Activated naive CD4-positive, alpha-beta T cell treated with anti-CD3 and anti-CD28 coated beads, Interleukin-2, amount 50 U/mL, for 24 hours (primary cell): ENCODE data around the gene CAPZA2.
"Not testable (repeated sequence)": the region's sequence is repeated elsewhere in the genome, so short reads cannot be mapped to it uniquely, and the experiment has no call there.

Experiments
- H3K27ac Mint-ChIP-seq: one replicate; pipeline ENCODE4 v1.8.0; 2021; ENCODE audit warnings: mild to moderate bottlenecking, mixed read lengths
- H3K27me3 Mint-ChIP-seq: one replicate; pipeline ENCODE4 v1.8.0; 2021; ENCODE audit warnings: mixed read lengths
- H3K36me3 Mint-ChIP-seq: one replicate; pipeline ENCODE4 v1.8.0; 2021; ENCODE audit warnings: mixed read lengths
- H3K4me1 Mint-ChIP-seq: one replicate; pipeline ENCODE4 v1.8.0; 2021; ENCODE audit warnings: mixed read lengths
- H3K4me3 Mint-ChIP-seq: one replicate; pipeline ENCODE4 v1.8.0; 2021; ENCODE audit warnings: mild to moderate bottlenecking, mixed read lengths
- H3K9me3 Mint-ChIP-seq: one replicate; pipeline ENCODE4 v1.8.0; 2021; ENCODE audit warnings: mixed read lengths

Gene CAPZA2

DNA sequence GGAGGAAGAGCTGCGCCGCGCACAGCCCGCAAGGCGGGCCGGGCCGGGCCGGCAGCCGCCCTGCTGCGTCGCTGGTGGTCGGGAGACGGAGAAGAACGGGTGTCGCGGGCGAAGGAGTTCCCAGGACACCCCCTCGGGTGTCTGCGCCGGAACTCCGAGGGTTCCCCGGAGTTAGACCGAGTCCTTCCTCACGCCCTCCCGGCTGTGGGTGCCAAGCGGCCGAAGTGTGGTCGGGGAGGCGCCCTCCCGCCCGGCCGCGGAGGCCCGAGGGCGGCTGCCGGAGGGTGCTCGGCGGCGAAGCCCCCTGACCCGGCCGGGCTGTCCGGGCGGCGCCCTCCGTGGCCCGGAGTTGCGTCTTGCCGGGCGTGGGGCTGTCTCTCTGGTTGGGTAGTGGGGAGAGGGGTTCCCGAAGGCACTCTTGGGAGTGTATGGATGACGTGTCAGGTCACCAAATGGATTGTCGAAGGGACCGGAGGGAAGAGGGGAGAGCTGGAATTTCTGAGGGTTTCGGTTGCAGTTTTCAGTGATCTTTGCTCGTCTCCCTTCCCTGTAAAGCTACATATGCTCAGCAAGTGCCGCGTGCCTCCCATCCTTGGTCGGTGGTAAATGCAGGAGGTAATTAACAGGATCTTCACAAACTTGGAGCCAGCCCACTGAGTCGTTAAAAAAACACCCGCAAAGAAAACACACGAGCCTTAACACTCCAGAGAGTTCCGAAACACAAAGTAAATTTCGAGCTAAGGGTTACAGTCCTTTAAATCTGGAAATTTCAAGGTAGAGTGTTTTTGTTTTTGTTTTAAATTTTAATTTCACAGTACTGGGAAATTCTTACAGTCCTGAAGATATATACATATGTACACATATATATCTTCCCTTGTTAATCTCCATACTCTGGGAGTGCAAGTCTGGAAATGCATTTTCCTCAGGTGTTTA lies 91.8 kb downstream of the CAPZA2 start:
- H3K27me3 Mint-ChIP-seq, result no peaks in the 10 kb centered on the region
- H3K36me3 Mint-ChIP-seq, result no peaks in the 10 kb centered on the region
- peak overlapping the region; percentile 94 for H3K4me3 Mint-ChIP-seq
- no peaks in the 10 kb centered on the region for H3K9me3 Mint-ChIP-seq
- peak overlapping the region; percentile 80 for H3K27ac Mint-ChIP-seq
- peaks cover 18% of the 10 kb centered on the region for H3K4me1 Mint-ChIP-seq

DNA sequence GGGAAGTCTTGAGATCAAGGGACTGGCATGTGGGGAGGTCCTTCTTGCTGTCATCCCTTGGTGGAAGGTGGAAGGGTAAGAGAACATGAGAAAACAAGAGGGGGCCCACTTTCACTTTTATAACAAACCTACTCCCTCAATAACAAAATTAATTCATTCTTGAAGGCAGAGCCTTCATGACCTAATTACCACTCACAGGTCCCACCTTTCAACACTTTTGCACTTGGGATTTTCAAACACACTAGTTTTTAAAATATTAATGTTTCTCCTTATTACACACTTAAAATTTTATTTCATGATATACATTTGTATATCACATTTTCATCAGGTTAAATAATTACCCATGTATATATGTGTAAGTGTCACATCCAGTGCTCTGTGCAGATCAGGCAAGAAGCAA lies 93.0 kb downstream of the CAPZA2 start:
- Mint-ChIP-seq H3K27me3 (no peaks in the 10 kb centered on the region), H3K4me3 (peak overlapping the region; percentile 94), H3K36me3 (no peaks in the 10 kb centered on the region), H3K4me1 (peaks cover 18% of the 10 kb centered on the region), H3K9me3 (no peaks in the 10 kb centered on the region), H3K27ac (no peak overlapping the region)

DNA sequence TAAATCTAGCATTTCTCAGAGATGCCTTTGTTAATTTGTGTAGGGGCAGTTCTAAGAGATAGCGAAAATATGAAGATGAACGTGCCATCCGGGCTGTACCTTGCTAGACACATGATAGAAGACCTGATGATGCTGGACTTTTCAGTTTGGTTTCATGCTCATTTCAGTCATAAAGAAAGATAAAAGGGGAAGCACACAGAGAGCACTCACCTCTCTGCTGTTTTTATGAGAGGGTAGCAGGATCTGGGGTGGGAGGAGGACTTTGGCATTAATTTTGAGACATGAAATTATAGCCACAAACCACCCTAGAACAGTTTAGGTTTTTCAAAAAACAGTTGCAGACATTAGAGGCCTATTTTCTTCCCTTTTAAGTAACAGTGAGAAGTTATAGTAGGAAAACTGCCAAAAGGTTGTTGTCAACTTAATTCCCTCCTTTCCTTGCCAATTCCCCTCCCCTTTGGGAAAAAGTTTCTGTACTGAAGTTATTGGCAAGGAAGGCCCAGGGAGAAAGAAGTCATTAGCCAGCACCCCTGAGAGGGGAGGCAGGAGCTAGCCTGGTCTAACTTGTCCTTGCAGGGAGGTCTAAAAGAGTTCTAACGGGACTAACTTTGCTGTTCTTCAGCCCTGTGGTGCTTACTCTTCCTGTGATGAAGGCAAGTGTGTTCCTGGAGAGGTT lies 93.6 kb downstream of the CAPZA2 start:
- no peaks in the 10 kb centered on the region for H3K9me3 Mint-ChIP-seq

DNA sequence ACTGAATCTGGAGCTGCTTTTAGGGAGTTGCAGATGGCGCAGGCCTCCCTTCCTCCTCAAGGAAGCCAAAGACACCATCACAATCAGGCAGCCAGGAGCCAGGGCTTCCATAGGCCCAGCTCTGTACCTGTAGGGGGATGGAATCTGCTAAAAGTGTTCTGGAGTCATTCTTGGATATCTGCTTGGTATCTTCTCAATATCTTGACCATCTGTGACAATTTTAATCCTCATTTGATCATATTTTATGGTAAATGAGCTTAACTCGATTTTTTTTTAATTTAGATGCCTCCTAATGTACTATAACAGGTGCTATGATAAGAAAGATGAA lies 94.1 kb downstream of the CAPZA2 start:
- Mint-ChIP-seq H3K9me3 (no peaks in the 10 kb centered on the region), H3K36me3 (no peaks in the 10 kb centered on the region), H3K4me3 (no peak overlapping the region), H3K4me1 (peaks cover 18% of the 10 kb centered on the region), H3K27me3 (no peaks in the 10 kb centered on the region), H3K27ac (no peak overlapping the region)

More for the DNA sequence above, 93.6 kb downstream of the CAPZA2 start:
- Mint-ChIP-seq H3K27me3 (no peaks in the 10 kb centered on the region), H3K4me1 (peaks cover 18% of the 10 kb centered on the region), H3K4me3 (no peak overlapping the region), H3K27ac (no peak overlapping the region), H3K36me3 (no peaks in the 10 kb centered on the region)

DNA sequence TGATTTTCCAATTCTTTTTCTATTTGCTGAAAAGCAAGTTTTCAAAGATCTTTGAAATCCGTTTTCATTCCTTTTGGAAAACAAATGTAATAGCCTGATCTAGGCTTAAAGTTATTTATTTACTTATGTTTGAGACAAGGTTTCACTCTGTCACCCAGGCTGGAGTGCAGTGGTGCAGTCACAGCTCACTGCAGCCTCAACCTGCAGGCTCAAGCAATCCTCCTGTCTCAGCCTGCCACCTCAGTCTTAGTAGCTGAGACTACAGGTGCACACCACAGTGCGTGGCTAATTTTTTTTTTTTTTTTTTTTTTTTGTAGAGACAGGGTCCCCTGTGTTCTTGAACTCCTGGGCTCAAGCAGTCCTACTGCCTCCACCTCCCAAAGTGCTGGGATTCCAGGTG lies 95.5 kb downstream of the CAPZA2 start:
- Mint-ChIP-seq H3K27ac (no peak overlapping the region), H3K27me3 (no peaks in the 10 kb centered on the region), H3K9me3 (no peaks in the 10 kb centered on the region), H3K36me3 (peaks cover 1% of the 10 kb centered on the region), H3K4me3 (no peak overlapping the region), H3K4me1 (peaks cover 18% of the 10 kb centered on the region)

DNA sequence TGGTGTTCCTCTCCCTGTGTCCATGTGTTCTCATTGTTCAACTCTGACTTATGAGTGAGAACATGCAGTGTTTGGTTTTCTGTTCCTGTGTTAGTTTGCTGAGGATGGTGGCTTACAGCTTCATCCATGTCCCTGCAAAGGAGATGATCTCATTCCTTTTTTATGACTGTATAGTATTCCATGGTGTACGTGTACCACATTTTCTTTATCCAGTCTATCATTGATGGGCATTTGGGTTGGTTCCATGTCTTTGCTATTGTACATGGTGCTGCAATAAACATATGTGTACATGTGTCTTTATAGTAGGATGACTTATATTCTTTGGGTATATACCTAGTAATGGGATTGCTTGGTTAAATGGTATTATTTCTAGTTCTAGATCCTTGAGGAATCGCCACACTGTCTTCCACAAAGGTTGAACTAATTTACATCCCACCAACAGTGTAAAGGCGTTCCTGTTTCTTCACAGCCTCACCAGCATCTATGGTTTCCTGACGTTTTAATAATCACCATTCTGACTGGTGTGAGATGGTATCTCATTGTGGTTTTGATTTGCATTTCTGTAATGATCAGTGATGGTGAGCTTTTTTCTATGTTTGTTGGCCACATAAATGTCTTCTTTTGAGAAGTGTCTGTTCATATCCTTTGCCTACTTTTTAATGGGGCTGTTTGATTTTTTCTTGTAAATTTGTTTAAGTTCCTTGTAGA lies 99.7 kb downstream of the CAPZA2 start:
- not testable (repeated sequence) for H3K27me3 Mint-ChIP-seq, H3K27ac Mint-ChIP-seq, H3K4me1 Mint-ChIP-seq, H3K36me3 Mint-ChIP-seq, H3K4me3 Mint-ChIP-seq, H3K9me3 Mint-ChIP-seq

DNA sequence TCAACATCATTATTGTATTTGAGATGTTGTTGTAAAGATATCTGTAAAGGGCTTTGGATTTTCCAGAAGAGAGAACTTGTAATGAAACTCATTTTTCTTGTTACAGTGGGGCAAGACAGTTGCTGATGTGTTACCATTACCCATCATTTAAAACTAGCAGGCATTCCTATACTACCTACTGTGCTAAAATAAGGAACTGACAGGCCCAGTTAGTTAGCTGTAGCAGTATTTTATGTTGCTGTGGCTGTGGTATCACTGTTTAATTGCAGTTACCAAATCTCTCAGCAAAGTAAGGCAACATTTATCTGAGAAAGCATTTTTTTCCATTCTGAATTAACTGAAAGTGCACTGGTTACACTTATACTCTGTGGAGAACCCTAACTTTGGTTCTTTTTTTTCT lies 100.8 kb downstream of the CAPZA2 start:
- no peaks in the 10 kb centered on the region for H3K9me3 Mint-ChIP-seq
- H3K4me3 Mint-ChIP-seq, result no peak overlapping the region
- H3K4me1 Mint-ChIP-seq, result no peaks in the 10 kb centered on the region
- H3K27ac Mint-ChIP-seq, result no peak overlapping the region
- peaks cover 1% of the 10 kb centered on the region for H3K36me3 Mint-ChIP-seq
- H3K27me3 Mint-ChIP-seq, result no peaks in the 10 kb centered on the region

DNA sequence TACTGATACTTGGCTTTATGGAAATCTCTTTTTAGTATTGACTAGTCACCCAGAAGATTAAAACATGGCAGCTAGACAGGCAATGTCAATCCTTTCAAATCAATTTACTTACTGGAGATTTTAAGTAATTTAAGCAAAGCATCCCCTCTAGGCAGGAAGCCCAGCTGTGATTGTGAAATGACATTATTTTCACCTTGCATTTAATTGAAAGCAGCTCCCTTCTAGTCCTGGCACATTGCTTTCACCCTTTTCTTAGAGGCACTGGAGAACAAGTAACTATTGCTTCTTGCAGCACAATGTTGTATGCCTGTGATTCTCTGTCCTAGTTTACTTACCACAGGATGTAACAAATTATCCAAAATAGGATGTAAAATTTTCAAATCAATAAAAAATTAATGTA lies 104.2 kb downstream of the CAPZA2 start:
- no peak overlapping the region for H3K4me3 Mint-ChIP-seq
- H3K4me1 Mint-ChIP-seq, result no peaks in the 10 kb centered on the region

DNA sequence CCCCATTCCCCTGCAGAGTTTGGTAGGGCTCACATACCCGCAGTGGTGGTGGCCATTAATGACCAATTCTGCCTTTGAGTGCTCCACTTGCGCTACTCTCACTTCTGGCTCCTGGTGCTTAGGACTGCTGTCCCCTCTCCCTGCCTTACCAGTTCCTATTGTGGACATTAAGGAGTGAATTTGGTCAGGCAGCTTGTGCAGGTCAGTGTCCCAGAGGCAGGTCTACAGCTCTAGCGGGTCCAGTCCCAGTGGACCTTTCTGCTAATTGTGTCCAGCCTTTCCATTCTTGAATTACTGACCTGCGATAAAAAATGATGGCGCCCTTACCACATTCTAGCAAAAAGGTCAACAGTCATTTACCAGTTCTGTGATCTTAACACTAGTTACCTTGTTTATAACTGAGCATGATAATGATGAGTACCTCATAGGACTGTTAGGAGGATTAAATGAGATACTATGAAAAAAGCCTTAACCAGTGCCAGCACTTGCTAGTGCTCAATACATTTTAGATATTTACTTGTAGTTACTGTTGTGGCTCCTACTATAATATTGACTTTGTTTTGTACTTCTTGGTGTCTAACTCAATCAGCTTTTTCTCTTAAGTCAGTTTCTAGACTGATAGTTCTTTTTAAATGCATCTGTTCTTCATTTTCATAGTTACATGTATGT lies 105.0 kb downstream of the CAPZA2 start:
- Mint-ChIP-seq H3K36me3 (no peaks in the 10 kb centered on the region), H3K4me3 (no peak overlapping the region), H3K9me3 (no peaks in the 10 kb centered on the region), H3K4me1 (no peaks in the 10 kb centered on the region), H3K27ac (no peak overlapping the region), H3K27me3 (no peaks in the 10 kb centered on the region)

More for the DNA sequence above, 104.2 kb downstream of the CAPZA2 start:
- Mint-ChIP-seq H3K27ac (no peak overlapping the region), H3K36me3 (peaks cover 1% of the 10 kb centered on the region), H3K27me3 (no peaks in the 10 kb centered on the region), H3K9me3 (no peaks in the 10 kb centered on the region)

DNA sequence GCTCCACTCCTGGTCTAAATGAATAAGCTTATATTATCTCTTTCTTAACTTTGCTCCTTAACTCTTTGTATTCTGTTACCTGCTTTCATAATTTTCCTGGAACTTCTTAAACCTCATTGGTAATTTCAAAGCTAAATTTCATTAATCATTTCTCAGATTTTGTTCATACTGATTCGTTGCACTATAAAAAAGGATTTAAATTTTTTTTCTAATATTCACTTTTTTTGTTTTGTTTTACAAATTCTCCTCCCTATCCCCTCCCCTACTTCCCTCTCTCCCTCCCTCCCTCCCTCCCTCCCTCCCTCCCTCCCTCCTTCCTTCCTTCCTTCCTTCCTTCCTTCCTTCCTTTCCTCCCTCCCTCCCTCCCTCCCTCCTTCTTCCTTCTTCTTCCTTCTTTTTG lies 105.6 kb downstream of the CAPZA2 start:
- Mint-ChIP-seq H3K4me3 (no peak overlapping the region), H3K9me3 (no peaks in the 10 kb centered on the region), H3K4me1 (no peaks in the 10 kb centered on the region), H3K27me3 (no peaks in the 10 kb centered on the region), H3K27ac (no peak overlapping the region), H3K36me3 (no peaks in the 10 kb centered on the region)

DNA sequence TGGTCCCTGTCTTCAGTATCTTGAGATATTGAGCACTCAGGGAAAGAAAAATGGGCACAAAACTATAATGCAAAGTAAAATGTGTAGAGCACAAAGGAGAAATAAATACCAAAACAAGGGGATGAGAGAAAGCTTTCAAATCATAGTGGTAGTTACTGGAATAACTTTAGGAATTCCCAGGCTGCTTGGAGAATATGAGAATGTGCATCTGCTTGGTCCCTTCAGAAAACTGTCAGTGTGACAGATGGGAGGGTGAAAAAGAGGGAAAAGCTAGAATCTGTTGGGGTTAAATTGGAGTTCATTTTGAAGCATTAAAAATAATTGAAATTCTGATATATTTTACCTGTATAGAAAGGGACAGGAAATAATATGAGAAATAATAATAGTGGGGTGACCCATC lies 106.2 kb downstream of the CAPZA2 start:
- no peaks in the 10 kb centered on the region for H3K36me3 Mint-ChIP-seq

DNA sequence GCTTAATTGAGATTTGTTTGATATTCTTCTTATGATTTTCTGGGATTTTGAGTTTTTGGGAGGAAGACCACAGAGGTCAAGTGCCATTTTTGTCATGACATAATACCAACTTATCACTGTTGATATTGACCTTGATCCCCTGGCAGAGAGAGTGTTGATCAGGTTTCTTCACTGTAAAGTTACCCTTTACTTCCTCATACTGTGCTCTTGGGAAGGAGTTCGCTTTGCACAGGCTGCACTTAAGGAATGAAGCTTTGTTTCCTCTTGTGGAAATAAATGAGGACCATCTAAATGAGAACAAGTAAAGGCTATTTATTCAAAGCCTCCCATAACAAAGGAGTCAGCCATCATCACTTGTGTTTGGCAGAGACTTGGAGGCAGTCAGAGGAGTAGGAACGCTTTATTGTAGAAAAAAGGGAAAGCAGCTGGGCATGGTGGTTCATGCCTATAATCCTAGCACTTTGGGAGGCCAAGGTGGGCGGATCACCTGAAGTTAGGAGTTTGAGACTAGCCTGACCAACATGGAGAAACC lies 107.0 kb downstream of the CAPZA2 start:
- Mint-ChIP-seq H3K4me3 (no peak overlapping the region), H3K27ac (no peak overlapping the region), H3K4me1 (no peaks in the 10 kb centered on the region), H3K9me3 (no peaks in the 10 kb centered on the region), H3K27me3 (no peaks in the 10 kb centered on the region), H3K36me3 (no peaks in the 10 kb centered on the region)

More for the DNA sequence above, 106.2 kb downstream of the CAPZA2 start:
- H3K4me3 Mint-ChIP-seq, result no peak overlapping the region
- no peak overlapping the region for H3K27ac Mint-ChIP-seq
- no peaks in the 10 kb centered on the region for H3K9me3 Mint-ChIP-seq
- no peaks in the 10 kb centered on the region for H3K4me1 Mint-ChIP-seq
- no peaks in the 10 kb centered on the region for H3K27me3 Mint-ChIP-seq

DNA sequence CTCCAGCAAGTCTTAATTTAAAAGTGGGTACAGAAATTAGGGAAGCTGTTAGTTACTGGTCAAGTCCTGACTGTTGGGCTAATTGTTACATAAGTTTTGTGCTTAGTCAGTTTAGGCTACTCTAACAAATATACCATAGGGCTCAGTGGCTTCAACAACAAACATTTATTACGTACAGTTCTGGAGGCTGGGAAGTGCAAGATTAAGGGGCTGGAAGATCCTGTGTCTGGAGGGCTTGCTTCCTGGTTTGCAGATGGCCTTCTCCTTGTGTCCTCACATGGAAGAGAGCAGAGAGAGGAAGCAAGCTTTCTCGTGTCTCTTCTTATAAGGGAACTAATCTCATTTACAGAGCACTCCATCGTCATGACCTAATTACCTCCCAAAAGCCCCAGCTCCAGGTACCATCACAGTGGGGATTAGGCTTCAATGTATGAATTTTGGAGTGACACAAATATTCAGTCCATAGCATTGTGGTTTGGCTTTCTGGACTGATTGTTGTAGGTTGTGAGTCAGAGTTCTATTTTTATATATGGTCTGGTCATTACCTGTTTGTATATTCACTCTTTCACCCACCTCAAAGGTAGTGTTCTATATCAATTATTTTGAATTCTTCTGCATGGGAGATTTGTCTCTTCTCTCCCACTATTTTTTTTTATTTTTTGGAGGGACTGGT lies 108.0 kb downstream of the CAPZA2 start:
- peaks cover 2% of the 10 kb centered on the region for H3K36me3 Mint-ChIP-seq
- no peaks in the 10 kb centered on the region for H3K4me1 Mint-ChIP-seq
- H3K4me3 Mint-ChIP-seq, result no peak overlapping the region
- no peaks in the 10 kb centered on the region for H3K9me3 Mint-ChIP-seq
- H3K27ac Mint-ChIP-seq, result no peak overlapping the region
- no peaks in the 10 kb centered on the region for H3K27me3 Mint-ChIP-seq

DNA sequence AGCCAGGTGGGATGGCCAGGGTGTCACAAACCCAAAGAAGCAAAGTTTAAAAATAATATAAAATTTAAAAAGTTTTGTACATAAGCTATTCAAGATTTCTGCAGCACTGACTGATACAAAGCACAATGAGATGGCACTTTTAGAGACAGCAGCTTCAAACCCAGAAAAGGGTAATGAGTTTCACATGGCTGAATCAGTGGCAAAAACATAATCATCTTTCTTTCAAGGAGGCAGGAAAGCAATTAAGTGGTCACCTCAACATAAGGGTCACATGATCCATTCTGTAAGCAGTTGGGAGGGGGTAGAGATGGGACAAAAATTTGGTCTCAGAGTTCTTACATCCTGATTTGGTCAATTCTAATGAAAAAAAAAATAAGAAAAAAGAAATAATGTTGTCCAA lies 108.8 kb downstream of the CAPZA2 start:
- not testable (repeated sequence) for H3K27me3 Mint-ChIP-seq, H3K4me3 Mint-ChIP-seq, H3K4me1 Mint-ChIP-seq, H3K27ac Mint-ChIP-seq, H3K36me3 Mint-ChIP-seq, H3K9me3 Mint-ChIP-seq
